GM12878 (cell line): Measurements from ENCODE around the gene KLB.

Experiments
- ASH2L ChIP-seq: fragments of 300-600, 200-600 bp; sonication (generic); IDR thresholded peaks from 2 replicates; pipeline ENCODE4 v1.6.1; 2017; ENCODE audit warnings: low read depth, mild to moderate bottlenecking, borderline replicate concordance
- ATF2 ChIP-seq: IDR thresholded peaks from 2 replicates; pipeline ENCODE4 v1.6.1; 2012; ENCODE audit warnings: low read length, inconsistent platforms
- CHD1 ChIP-seq: IDR thresholded peaks from 2 replicates; pipeline ENCODE4 v1.6.1; 2012; ENCODE audit warnings: low read depth, low read length, improper control_type of control experiment
- CTCF ChIP-seq, 3 experiments: IDR thresholded peaks in 2 of 3; conservative IDR thresholded peaks in 1 of 3; 2 replicates each; pipeline ENCODE4 v1.5.1; 2011; ENCODE audit warnings: low read depth in 3 of 3, low read length in 3 of 3, mild to moderate bottlenecking in 3 of 3, control low read depth in 2 of 3, moderate library complexity in 2 of 3, inconsistent platforms in 1 of 3, mixed read lengths in 1 of 3; ENCODE audit not compliant: control insufficient read depth in 2 of 3, insufficient read depth in 1 of 3; ENCODE audit errors: extremely low read depth in 1 of 3
- GATAD2B ChIP-seq: fragments of 450-650 bp; conservative IDR thresholded peaks from 2 replicates; pipeline ENCODE4 v1.6.1; 2017; ENCODE audit warnings: low read depth, mild to moderate bottlenecking, moderate library complexity
- POLR2A ChIP-seq: IDR thresholded peaks from 2 replicates; pipeline ENCODE4 v1.6.1; 2011; ENCODE audit warnings: low read depth, mild to moderate bottlenecking, low read length
- SMAD1 ChIP-seq: fragments of 450-650 bp; IDR thresholded peaks from 2 replicates; pipeline ENCODE4 v1.6.1; 2018; ENCODE audit warnings: mild to moderate bottlenecking, low read depth; ENCODE audit not compliant: partially characterized antibody
- SPI1 ChIP-seq: IDR thresholded peaks from 2 replicates; pipeline ENCODE4 v1.6.1; 2011; ENCODE audit warnings: low read depth, mild to moderate bottlenecking, low read length, moderate library complexity, borderline replicate concordance; ENCODE audit not compliant: insufficient read depth
- TCF7 ChIP-seq: IDR thresholded peaks from 2 replicates; pipeline ENCODE4 v1.6.1; 2014; ENCODE audit warnings: antibody characterized with exemption, borderline replicate concordance

GRCh38 chr4:39357002-39357401 lies 49.7 kb upstream of the KLB start:
- no peak for TF ChIP-seq GATAD2B
- TF ChIP-seq ASH2L = no peak
- no peak for TF ChIP-seq CHD1
- peak; percentile 50; the same call in 1 of the 2 replicates for TF ChIP-seq SPI1
- TF ChIP-seq SMAD1 = no peak
- no peak for TF ChIP-seq TCF7
- no peak for TF ChIP-seq ATF2
- no peak for TF ChIP-seq POLR2A
- no peak for TF ChIP-seq CTCF (IDR thresholded peaks at IDR 0.05 in 2 of 3, conservative IDR thresholded peaks at IDR 0.05 in 1 of 3; ENCODE audit: control insufficient read depth in 2 of 3, extremely low read depth in 1 of 3, insufficient read depth in 1 of 3, low read depth in 3 of 3, low read length in 3 of 3)
